GM18519 (cell line): Measurements from ENCODE around the gene CRIM1.

ENCODE experiments used
- ATAC-seq: cut with Tn5 transposase; IDR thresholded peaks from one replicate; pipeline ENCODE4 v1.9.1; 2021; ENCODE audit warnings: mild to moderate bottlenecking, moderate library complexity; ENCODE audit not compliant: unreplicated experiment, low FRiP score

Gene CRIM1

DNA sequence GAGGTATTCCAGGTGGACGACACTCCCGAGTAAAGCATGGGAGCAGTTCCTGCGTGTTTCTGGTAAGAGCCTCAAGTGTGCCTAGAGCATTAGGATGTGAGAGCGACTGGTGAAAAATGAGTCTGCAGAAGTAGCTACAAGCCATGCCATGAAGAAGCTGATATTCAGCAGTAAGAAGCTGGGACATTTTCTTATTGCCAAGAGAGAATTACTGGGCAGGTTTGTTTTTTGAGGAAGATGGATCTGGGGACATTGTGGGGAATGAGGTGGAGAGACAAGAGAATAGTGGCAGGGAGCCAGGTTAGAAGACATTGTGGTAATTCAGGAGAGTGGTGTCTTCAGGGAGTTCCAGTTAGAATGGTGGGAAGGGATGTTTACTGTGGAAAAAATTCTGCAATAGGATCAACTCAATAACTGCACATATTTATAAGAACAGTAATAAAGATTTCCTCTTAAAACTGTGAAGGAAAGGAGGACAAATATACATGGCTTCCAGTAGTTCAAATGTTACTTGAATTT, 38.2 kb downstream of the CRIM1 start:
- no peak for ATAC-seq

DNA sequence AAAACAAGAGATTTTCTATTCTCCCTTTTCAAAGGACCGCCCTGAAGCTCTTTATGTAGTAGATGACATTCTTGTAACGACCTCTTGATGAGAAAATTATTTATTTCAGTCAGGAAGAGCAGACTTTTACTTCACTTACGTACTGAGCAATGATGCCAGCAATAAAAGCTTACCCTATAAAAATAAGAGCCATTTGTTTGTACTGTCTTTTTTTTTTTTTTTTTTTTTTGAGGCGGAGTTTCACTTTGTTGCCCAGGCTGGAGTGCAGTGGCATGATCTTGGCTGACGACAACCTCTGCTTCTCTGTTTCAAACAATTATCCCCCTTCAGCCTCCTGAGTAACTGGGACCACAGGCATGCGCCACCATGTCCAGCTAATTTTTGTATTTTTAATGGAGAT, 39.2 kb downstream of the CRIM1 start:
- ATAC-seq, result no peak

DNA sequence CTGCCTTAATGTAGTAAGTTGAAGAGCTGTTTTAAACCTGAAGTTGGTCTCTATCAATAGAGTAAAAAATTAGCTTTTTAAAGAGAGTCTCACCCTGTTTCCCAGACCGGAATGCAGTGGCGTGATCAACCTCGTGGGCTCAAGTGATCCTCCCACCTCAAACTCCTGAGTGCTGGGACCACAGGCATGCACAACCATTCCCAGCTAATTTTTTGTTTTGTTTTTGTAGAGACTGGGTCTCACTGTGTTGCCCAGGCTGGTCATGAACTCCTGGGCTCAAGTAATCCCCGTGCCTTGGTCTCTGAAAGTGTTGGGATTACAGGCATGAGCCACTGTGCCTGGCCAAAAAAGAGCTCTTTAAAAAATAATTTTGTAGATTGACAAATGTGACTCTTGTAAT, 40.3 kb downstream of the CRIM1 start:
- ATAC-seq, result no peak

DNA sequence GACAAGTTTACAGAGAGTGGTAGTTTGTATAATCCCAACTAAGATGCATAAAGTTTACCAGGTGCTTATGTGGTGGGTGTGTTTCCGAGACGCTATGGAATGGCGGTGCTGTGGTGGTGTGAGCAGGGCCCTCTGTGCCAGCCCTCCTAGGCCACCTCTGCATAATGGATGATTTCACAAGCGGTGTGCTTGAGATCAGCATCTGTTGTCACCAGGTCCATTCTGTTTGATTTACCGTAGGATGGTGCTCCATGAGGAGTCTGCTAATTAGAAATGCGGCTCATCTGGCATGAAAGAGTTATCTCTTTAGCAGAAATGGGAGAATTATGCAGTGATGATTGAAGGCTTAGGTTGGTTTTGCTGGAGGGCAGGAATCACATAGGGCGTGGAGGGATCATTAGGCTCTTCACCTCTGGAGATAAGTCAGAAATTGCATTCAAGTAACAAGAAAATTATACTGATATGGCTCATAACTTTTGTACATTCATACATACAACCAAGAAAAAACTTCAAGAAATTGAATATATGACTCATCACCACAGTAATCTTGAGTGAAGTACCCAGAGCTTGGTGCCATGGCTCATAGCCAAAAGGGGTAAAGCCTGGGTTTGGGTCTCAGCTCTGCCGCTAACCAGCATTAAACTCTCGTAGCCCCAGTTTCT, 41.4 kb downstream of the CRIM1 start:
- ATAC-seq, result no peak

DNA sequence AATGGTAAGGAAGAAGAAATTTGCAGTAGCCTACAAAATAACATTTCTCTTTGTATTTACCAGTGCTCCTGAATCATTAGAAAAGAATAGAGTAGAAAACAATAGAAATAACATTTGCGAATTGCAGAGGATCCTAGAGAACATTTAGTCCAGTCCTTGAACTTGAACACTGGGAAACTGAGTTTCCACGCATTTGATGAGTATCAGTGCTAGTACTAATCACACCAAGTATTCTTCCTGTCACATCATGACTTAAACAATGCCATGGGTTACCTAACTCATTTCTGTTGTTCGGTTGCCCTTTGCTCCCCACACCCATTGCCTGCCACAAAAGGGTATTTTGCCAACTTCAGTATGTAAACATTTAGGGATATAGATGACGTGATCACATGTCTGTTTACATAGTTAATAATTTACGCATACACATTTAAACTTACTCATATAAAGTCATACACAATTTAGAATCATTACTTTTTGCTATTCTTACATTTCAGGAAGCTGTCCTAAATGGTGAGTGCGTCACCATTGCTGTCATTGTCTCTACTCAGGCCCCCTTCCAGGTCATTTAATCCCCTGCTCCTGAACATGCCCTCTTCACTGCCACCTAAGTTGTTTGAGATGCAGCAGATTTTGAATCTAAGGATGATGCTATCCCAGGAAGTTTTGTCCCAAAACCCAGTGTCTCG, 42.3 kb downstream of the CRIM1 start:
- no peak for ATAC-seq

DNA sequence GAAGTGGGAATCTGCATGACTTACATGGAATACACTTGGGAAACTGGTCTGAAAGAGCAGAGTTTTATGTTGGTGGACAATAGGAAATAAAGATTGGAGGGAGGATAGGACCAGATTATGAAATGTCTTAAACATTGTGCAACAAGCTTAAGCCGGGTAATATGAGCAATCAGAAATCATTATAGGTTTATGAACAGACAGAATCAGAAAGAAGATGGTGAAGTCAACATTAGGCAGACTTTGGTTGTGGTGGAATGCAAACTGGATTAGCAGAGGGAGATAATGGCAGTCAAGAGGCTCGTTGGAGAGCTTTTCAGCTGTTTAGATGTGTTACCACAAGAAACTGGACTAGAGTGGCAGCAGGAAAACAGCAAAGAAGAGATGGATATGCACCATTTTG, 43.5 kb downstream of the CRIM1 start:
- no peak for ATAC-seq

DNA sequence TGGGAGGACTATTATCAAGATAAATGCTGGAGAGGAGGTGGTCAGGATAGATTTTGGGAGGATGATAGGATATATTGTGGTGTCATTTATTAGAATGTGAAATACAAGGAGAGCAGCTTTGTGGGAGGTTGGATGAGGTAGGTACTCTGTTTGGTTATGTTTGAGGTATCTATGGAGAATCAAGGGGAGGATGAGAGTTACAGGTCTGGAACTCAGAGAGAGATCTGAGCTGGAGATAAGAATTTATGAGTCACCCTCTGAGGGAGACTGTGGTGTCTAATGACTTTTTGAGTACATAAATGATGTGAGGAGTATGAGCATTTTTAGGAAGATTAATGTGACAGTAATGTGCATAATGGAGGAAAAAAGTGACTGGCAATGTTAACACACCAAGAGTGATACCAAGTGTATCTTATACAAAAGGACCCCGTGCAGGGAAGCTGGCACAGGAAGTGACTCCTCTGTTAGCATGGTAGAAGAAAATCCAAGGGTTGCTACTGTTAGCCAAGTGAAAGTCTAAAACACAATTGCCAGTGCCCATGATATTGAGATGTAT, 48.2 kb downstream of the CRIM1 start:
- peak; percentile 53 for ATAC-seq

DNA sequence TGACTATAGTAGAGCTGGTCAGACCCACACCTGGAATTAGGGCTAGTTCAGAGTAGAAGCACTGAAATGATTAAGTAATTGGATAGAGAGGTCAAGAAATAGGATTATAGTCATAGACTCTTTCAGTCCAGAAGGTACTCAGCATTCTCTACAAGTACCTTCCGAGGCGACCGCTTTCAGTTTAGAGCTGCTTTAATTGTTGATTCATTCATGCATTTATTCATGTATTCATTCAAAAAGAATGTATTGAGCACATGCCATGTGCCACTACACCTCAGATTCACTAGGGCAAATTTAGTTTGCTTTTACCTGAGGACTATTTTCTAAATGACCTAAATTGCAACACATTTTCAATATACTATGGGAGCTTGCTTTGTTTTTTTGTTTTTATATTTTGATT, 48.7 kb downstream of the CRIM1 start:
- ATAC-seq, result peak; percentile 21

DNA sequence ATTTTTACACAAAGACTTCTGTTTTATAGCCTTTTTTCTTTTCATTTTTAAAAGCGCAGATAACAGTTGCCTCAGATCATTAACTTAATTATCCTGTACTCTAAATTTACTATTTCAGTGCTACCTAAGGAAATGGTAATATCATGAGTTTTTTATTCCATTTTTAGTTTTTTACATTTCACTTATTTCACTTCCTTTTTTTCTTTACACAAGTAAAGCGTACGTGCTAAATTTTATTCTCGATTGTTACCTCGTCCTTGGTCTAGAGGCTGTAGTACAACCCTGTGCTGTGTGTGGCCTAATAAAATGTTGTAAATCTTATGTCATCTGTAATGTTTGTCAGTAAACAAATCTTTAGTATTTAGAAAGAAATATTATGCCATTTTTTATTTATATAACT, 49.2 kb downstream of the CRIM1 start:
- peak; percentile 54 for ATAC-seq

DNA sequence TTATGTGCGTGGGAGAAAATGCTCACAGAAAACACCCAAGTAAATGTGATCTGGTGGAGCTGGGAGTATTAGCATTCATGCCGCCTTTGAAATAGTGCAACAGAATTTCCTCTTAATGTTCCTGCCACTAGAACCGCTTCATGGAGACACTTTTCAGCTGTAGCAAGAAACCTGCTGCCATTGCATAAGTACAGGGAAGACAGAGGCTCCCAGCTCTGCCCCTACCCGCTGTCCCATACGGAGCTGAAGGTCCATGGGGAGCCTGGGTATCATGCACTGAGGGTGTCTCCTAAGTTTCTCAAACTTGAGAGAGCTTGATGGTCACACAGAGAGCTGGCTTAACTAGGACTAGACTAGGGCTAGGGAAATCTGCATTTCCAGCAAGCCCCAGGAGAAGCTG, 49.6 kb downstream of the CRIM1 start:
- peak; percentile 9 for ATAC-seq

DNA sequence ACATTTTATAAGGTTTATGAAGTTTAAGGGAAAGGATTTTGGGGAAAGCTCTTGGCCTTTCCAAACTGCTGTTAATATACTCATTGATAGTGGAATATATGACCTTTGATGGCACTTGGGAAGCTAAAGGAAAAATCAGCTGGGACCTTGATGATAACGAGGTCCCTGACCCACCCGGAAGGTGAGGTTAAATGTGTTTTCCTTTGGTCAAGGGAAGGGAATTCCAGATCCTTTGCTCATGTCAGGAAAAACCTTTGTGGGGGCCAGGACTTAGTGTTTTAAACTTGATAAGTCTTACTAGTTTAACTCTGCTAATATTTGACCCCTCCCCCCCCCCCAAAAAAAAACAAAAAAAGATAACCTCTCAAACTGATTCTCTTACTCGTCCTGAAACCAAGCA, 50.7 kb downstream of the CRIM1 start:
- ATAC-seq, result no peak

DNA sequence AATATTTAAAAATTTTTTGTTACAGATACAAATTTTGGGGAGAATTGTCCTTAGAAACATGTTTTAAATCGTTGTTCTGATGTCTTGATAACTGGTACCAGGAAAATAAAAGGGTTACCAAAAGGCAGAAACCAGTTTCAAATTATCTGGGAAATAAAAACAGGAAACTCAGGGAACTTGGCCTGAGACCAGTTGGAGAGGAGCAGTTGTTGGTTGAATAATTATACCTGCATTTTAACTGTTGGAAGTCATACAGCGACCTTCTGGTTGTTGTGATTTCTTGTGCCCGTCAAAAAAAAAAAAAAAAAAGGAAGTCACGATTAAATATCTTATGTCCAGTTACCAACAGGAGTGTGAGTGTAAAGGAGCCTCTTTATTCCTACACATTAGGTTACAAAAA, 51.8 kb downstream of the CRIM1 start:
- ATAC-seq, result no peak

DNA sequence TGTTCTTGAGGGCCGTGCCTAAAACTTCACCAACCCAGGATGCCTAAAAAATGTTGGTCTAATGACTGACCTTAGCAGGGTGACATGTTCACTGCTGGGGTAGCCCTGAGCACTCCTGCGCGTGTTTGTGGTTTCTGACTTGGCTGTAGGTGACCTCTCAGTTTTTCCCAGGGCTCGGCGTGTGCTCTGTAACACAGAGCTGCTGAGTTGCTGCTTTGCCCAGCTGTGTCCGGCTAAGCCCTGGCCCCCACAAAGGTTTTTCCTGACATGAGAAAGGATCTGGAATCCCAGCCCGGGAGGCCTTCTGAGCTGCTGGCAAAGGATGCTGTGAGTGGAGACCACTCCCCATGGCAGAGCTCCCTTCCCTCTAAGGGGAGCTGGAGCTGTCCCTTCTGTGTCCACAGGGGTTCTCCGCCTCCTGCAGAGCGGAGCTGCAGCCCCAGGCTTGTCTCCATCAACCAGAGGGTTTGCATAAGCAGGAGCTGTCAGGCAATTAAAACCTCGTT, 52.7 kb downstream of the CRIM1 start:
- no peak for ATAC-seq

DNA sequence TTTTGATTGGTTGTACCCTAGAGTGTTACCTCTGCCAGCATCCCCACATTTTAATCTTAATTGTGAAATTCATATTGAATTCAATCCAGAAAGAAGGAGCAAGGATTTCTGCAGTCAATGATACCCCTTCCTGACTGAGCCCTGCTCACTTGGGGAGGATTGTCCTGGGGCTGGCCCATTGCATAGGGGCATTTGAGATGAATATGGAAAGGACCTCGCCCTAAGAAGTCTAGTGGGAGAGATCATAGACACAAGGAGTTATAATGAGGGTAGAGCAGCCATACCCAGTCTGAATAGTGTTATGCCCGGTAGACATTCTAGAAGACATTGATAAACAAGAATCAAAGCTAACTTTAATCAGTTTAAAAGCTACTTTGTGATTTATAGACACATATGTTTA, 53.8 kb downstream of the CRIM1 start:
- no peak for ATAC-seq

DNA sequence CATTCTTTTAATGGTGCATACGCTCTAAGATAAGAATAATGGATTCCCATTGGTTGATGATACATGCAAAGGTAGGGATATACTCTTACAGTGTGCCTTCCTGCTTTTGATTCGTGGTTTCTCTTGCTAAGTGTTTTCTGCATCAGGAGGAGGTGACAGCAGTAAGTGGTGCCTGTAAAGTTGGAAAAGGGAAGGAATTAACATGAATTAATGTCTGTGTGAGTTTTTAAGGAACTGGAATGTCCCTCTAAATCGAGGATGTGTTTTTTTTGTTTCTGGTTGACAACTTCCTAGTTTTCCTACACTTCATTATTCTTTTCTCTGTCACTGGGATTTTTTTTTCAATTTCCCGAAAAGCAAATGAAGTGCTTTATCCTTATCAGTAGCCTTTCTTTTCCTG, 54.4 kb downstream of the CRIM1 start:
- ATAC-seq, result no peak

DNA sequence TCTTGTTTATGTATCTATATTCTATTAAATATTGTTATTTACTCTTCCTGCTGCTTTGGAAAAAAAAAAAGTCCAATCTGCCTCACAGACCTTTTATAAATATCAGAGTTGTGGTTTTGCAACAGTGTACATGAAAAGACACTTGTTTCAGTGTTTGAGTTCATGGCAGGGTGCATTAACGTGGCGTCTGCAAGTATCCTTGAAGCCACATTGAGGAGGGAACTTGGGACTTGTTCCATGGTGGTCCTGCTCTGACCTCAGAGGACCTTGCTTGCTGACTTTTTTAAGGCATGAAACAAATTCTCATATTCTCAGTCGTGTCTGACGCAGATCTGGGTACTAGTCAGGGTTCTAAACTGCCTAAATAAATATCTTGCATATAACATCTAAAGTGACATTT, 55.1 kb downstream of the CRIM1 start:
- no peak for ATAC-seq

DNA sequence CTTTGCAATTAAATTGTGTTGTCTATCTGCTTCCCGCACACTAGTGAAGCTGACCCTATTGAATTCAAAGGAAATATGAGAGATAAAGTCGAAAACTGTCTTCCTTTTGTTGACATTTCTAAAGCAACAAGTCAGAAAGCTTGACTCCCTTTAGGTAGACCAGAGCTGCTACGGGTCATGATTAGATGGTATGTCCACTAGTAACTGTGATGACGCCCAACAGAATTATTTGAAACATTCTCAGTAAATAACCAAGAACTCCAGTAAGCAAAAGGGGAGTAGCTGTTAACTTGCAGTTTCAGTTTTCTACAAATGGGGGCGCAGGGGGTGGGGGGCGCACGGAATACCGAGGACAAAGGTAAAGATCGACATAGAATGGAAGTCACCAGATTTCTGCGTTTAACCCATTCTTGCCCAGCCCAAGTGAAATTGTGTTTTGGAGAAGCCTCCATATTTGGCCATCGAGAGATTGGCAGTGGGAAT, 56.4 kb downstream of the CRIM1 start:
- ATAC-seq, result no peak

DNA sequence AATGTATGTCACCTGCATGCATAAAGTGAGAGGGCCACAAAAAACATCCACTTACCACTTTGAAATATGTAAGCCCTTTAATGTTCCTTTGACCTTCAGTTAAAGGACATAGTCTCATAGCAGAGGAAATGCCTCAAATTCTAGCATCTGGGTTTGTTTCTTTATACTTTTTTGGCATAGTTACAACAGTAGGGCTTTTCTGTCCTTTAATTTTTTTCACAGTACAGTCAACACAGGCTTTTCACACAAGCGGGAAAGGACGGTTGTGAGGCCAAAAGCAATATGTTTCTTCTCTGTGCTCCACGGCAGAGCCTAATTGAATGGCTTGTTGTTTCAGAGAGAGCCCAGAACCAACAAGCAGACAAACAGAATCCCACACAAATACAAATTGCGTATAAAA, 57.6 kb downstream of the CRIM1 start:
- no peak for ATAC-seq

DNA sequence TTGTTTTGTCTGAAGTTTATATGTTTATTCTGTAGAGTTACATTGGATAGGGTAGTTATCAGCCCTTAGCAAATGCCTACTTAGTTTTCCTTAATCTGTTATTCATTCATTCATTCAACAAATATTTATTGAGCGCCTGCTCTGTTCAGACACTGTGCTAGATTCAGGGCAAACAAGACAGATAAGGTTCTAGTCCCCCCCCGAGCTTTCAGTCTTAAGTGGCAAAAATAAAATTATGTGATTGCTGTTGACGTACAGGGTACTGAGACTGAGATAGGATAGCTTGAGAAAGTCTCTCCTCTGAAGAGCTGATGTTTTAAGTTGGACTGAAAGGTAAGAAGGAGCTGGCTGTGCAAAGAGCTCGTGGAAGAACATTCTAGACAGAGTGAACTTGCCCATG, 58.7 kb downstream of the CRIM1 start:
- no peak for ATAC-seq

DNA sequence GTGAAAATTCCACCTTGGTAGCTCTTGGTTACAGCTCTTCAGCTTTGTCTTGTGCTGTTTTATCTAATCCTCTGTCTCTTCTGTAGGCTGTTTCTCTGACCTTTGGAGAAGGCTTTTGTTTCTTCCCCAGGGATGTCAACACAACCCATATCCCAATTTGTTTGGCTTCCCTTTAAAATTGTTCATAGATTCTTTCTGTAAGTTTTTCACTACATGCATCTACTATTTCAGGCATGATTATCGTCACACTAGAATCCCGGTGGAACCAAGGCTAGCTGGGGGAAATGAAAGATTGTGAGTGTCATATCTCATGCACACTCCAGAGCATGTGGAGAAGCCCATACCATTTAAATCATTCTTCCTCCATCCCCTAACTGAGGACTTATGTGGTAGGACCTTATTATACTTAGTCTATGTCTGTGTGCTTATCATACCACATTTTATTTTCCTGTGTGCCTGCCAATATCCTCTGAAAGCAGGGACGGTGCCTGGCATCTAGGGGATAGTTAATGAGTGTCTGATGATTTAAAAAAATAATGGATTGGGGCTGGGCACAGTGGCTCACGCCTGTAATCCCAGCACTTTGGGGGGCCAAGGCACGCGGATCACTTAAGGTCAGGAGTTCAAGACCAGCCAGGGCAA, 59.9 kb downstream of the CRIM1 start:
- no peak for ATAC-seq
